HG03442 (cell line): ENCODE data around the gene DGKZ.

ENCODE experiments used
- ATAC-seq: cut with Tn5 transposase; IDR thresholded peaks from one replicate; pipeline ENCODE4 v1.9.1; 2021; ENCODE audit warnings: mild to moderate bottlenecking, moderate library complexity; ENCODE audit not compliant: unreplicated experiment

The DGKZ gene

GRCh38 chr11:46426233-46426991 is 79.1 kb downstream of the DGKZ start:
- no peak for ATAC-seq

- no peak for ATAC-seq
Measured at GRCh38 chr11:46427364-46427763, 80.1 kb downstream of the DGKZ start.

GRCh38 chr11:46429717-46430116 is 82.5 kb downstream of the DGKZ start:
- ATAC-seq = no peak
